ENCODE measurements around the gene SOAT2. TPM values are rescaled to one million over a fixed set of nuclear protein-coding genes. Genes with fewer than 3 reads are reported as not detected.

SOAT2 gene
- polyA plus RNA-seq, 4 donors = 1.2 to 3.1 (median 1.6) TPM

- DNase-seq (ENCODE audit: low read depth in 4 of 4, low spot score in 2 of 4) = no peak
Measured at GRCh38 chr12:53064613-53065436, 38.5 kb upstream of the SOAT2 start.

GRCh38 chr12:53065470-53065869 is 37.8 kb upstream of the SOAT2 start:
- DNase-seq (ENCODE audit: low read depth in 4 of 4, low spot score in 2 of 4) = no peak

DNA sequence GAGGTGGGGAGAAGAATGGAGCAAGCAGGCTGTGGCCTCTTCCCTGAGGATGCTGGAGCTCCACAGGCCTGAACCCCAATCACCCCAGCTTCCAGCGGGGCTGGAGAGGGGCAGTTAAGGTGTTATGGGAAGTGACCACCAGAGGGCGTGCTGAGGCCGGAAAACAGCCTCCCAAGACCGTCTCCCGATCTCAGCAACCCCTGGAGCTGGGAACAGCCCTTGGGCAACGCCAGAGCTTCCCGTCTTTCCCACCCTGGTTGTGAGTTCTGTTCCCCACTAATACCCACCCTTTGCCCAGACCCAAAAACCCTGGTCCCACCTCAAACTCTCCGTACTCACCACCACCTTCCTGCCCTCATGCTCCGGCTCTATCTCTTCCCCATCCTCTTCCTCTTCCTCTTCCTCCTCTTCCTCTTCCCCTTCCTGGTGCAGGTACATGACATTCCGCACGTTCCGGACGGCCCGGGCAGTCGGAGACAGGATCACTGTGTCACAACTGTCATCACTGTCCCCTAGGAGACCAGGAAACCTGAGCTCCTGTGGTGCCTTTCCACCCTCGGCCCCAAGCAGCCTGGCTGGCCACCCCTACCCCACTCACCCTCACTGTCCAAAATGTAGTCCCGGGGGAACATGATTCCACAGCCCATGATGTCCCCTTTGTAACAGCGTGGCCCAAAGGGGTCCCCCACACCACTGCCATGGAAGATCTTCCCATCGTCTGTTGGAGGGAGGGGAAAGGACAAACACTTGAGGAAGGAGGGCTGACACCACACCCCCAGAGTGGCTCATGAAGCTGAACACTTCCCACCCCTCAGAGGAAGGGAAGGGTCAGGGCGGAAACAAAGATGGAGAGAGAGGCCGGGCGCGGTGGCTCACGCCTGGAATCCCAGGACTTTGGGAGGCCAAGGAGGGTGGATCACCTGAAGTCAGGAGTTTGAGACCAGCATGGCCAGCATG is 37.0 kb upstream of the SOAT2 start:
- DNase-seq (ENCODE audit: low read depth in 4 of 4, low spot score in 2 of 4) = no peak

DNA sequence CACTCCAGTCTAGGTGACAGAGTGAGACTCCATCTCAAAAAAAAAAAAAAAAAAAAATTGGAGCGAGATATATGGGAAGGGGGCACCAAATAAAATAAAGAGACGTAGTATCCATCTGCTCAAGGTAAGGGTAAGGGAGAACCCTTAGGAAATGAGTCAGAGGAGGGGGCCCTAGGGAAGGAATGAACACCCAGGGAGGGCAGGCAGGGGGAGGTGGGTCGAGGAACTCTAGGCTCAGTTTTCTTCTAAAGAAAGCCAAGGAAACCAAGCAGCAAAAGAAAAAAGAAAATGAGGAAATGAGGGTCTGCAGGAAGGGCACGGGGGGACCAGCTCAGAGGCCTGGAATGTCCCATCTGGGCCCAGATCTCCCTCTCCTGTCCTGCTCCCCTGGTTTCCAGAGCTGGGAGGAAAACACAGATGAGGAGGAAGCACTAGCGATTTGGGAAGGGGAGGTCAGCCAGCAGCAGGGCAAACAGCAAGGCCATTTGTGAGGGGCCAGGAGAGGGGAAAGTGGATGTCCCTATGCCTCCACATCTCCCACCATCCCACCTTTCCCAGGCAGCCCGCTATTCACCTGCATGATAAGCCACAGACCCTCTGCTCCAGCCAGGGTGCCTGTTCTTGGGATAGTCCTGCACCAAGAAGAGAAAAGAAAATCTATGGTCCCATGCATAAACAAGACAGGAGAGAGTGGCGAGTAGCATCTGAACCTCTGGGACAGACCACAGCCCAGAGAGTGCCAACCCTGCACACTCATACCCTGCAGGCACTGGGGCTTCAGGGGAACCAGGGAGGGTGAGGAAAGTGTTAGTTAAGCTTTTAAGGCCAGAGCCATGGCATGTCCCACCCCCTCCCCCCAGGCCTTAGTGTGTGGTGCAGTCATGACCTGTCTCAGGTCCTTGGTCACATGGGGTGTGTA is 36.0 kb upstream of the SOAT2 start:
- DNase-seq (ENCODE audit: low read depth in 4 of 4, low spot score in 2 of 4) = no peak

GRCh38 chr12:53067993-53068770 is 35.1 kb upstream of the SOAT2 start:
- DNase-seq (ENCODE audit: low read depth in 4 of 4, low spot score in 2 of 4) = no peak

DNA sequence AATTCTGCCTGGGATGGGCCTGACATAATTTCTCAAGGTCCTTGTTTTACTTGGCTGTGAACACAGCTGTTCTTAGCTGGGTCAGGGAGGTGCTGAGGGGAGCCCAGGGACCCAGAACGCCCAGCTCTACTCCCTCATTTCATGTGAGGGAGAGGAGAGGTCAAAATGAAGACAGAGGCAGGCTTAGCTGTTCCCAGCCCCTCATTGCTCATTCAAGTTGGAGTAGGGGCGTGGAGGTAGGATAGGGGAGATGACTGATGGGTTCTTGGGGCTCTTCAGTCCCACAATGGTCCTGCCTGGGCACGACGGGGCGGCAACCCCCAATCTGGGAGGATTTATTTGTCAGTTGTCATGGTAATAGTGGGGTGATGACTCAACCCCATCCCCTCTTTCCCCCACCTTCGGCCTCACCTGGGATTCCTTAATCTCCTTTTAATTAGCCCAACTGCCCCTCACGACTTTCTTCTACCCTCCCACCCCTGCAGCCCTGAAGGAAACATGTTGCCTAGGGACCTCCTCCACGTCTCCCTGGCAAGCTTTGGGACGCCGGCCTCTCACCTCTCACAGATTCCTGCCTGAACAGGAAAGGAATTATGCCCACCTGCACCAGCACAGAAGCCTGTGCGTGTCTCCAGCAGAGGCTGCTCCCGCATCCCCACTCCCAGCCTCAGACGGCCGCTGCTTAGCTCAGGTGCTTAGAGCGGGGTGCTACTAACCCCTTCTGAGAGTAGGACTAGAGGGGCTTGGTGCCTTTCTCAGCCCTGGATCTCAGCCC is 34.3 kb upstream of the SOAT2 start:
- DNase-seq (ENCODE audit: low read depth in 4 of 4, low spot score in 2 of 4) = no peak

DNA sequence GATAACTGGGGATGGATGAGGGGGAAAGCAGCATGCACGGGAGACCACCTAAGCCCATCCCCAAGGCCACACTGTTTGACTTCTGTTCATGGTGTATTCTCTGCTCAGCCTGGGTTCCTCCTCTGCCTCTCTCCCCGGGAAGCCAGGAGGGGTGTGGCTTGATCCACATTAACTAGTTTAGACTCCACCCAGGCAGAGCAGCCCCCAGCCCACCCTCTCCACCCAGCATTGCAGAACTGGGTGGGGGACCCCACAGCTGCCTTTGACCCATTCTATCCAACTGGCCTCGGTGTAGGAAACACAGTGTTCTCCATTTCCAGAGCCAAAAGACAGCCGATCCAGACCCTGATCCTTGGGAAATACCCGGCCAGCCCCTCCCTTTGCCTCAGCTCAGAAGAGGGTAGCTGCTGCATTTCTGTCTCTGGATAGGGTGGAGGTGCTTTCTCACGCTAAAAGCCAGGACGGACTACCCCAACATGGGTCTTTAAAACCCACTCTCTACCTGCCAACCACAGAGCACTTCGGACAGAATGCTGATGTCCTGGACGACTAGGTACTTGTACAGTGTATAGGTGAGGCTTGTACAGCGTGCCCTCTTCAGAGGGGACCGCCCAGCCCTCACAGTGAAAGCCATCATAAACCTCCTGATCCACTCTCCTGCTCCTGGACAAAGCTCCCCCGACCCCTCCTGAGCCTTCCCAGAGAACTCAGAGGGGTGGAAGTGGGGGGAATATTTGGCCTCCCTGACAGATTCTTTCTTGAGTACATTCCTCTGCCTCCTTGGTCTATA is 33.5 kb upstream of the SOAT2 start:
- DNase-seq (ENCODE audit: low read depth in 4 of 4, low spot score in 2 of 4) = no peak

GRCh38 chr12:53070877-53071492 is 32.3 kb upstream of the SOAT2 start:
- DNase-seq (ENCODE audit: low read depth in 4 of 4, low spot score in 2 of 4) = no peak

- no peak for DNase-seq (ENCODE audit: low read depth in 4 of 4, low spot score in 2 of 4)
Measured at GRCh38 chr12:53071591-53072551, 31.4 kb upstream of the SOAT2 start.

- DNase-seq (ENCODE audit: low read depth in 4 of 4, low spot score in 2 of 4) = no peak
Measured at GRCh38 chr12:53073881-53074280, 29.4 kb upstream of the SOAT2 start.

GRCh38 chr12:53074283-53074998 is 28.8 kb upstream of the SOAT2 start:
- DNase-seq (ENCODE audit: low read depth in 4 of 4, low spot score in 2 of 4) = no peak

DNA sequence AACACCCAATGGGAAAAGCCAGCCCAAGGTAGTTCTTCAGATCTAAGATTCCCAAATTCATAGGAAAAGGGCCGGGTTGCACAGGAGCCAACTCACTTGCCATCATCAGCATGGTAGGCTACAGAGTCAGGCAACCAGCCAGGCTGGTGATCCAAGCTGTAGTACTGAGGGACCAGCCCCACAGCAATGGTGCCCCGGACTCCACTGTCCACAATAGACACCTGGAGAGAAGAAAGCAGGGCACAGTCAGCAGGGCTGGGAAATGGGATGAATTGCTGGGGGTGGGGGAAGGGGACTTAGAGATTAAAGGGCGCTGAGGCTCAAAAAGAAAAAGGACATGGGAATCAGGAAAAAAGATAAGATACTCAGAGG is 28.3 kb upstream of the SOAT2 start:
- no peak for DNase-seq (ENCODE audit: low read depth in 4 of 4, low spot score in 2 of 4)

GRCh38 chr12:53076461-53076860 is 26.8 kb upstream of the SOAT2 start:
- no peak for DNase-seq (ENCODE audit: low read depth in 4 of 4, low spot score in 2 of 4)

DNA sequence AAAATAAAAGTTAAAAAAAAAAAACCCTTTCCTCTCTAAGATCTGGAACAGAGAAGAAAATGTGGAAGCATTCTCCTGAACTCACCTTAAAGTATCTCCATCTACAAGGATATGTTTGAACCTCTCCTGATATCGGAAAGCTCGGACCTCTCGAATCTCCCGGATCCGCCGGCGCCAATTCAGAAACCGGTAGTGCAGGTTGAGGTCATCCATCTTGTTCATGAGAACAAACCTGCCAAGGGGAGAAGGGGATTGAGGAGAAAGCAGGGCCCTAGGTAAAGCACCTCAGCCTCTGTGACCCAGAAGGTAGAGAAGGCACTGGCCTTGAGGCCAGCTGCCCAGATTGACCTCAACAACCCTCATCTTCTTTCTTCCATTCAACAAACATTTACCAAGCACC is 26.3 kb upstream of the SOAT2 start:
- DNase-seq (ENCODE audit: low read depth in 4 of 4, low spot score in 2 of 4) = no peak

GRCh38 chr12:53078425-53079225 is 24.7 kb upstream of the SOAT2 start:
- DNase-seq (ENCODE audit: low read depth in 4 of 4, low spot score in 2 of 4) = no peak

All from left renal cortex interstitium (tissue), 4 donors.